ENCODE measurements around the gene TNNI3. TPM values are rescaled to one million over a fixed set of nuclear protein-coding genes. Genes with fewer than 3 reads are reported as not detected.
"Not testable (repeated sequence)": the region's sequence is repeated elsewhere in the genome, so short reads cannot be mapped to it uniquely, and the experiment has no call there.

Gene TNNI3
- total RNA-seq, 1 experiment from 2014 or later, result 14.6 TPM

- Histone ChIP-seq H3K4me3 (ENCODE audit: low read depth in 2 of 2, low read length in 2 of 2) (no peak overlapping the region), H3K27me3 (ENCODE audit: control insufficient read depth, insufficient read depth, low read length) (no peaks in the 10 kb centered on the region), H3K27ac (ENCODE audit: low read length) (no peak overlapping the region; the same call in 1 of the 2 replicates), H3K4me1 (ENCODE audit: control insufficient read depth, insufficient read depth, low read length) (peaks cover 8% of the 10 kb centered on the region; the same call in 1 of the 2 replicates), H3K9me3 (ENCODE audit: control insufficient read depth, insufficient read depth, low read depth, low read length) (no peaks in the 10 kb centered on the region), H3K36me3 (ENCODE audit: control insufficient read depth, insufficient read depth, low read length) (no peaks in the 10 kb centered on the region)
- intact Hi-C loops (cut with micrococcal nuclease; ENCODE audit: unreplicated experiment), result no loop called here
- in situ Hi-C loops (cut with HindIII; ENCODE audit: low pct_unique_long_range_greater_than_20kb, low sequenced_read_pairs), result no loop called here
- ATAC-seq (no peak), DNase-seq (ENCODE audit: low read depth, low spot score) (no peak)
- ChIA-PET POLR2A (interaction anchor here (0.7 kb wide), 1 partner anchor 42 kb away, joined by 9 read pairs; no protein-coding TSS in a partner anchor), CTCF (no interaction called here)
- TF ChIP-seq, protein P1, sequence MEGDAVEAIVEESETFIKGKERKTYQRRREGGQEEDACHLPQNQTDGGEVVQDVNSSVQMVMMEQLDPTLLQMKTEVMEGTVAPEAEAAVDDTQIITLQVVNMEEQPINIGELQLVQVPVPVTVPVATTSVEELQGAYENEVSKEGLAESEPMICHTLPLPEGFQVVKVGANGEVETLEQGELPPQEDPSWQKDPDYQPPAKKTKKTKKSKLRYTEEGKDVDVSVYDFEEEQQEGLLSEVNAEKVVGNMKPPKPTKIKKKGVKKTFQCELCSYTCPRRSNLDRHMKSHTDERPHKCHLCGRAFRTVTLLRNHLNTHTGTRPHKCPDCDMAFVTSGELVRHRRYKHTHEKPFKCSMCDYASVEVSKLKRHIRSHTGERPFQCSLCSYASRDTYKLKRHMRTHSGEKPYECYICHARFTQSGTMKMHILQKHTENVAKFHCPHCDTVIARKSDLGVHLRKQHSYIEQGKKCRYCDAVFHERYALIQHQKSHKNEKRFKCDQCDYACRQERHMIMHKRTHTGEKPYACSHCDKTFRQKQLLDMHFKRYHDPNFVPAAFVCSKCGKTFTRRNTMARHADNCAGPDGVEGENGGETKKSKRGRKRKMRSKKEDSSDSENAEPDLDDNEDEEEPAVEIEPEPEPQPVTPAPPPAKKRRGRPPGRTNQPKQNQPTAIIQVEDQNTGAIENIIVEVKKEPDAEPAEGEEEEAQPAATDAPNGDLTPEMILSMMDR (IDR thresholded peaks at IDR 0.05), result no peak
- TF ChIP-seq POLR2AphosphoS5 (IDR thresholded peaks at IDR 0.05; ENCODE audit: low read depth, low read length) (no peak), REST (IDR thresholded peaks at IDR 0.05; ENCODE audit: insufficient read depth in 1 of 2, low read depth in 2 of 2, low read length in 1 of 2) (peak; percentile 55 to 68; a peak in 3 of 4 replicates), SIN3A (IDR thresholded peaks at IDR 0.05; ENCODE audit: borderline replicate concordance, insufficient read depth, low read depth, low read length) (no peak)
- BruUV-seq (replicated peaks), result no TSS peak
These were observed 891 bp upstream of the TNNI3 start for GRCh38 chr19:55158423-55158822.

DNA sequence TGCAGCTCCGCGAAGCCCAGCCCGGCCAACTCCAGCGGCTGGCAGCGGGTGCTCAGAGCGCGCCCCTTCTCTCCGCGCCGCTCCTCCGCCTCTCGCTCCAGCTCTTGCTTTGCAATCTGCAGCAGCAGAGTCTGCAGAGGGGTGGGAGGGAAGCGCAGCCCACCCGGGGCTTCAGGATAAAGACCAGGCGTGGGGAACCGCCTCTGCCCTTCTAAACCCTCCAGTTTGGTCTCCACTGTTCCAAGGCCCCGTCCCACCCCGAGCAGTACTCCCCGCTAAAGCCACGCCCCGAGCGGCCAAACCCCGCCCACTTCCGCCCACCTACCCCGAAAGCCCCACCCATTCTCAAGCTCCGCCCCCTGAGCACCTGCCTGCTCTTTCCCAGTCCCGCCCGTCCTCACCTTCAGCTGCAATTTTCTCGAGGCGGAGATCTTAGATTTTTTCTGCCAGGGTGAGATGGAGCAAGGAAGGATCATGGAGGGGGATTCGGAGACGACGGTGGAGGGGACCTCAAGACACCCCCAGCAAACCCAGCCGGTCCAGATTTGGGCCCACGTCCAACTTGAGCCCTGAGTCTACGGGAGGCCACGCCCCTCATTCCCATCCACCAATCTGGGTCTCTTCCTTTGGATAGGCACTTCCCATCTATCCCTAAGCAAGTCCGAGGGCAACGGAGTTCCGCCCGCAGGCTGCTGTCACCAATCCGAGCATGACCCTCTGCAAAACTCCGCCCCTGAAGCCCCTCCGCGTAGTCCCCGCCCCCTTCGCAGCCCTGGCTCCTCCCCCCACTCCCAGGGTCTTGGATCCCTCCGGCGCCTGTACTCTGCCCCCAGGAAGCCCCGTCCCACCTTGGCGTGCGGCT, 1.1 kb downstream of the TNNI3 start:
- Histone ChIP-seq H3K4me3 (ENCODE audit: low read depth in 2 of 2, low read length in 2 of 2) (peak overlapping the region; percentile 55 to 71), H3K4me1 (ENCODE audit: control insufficient read depth, insufficient read depth, low read length) (peaks cover 8% of the 10 kb centered on the region; the same call in 1 of the 2 replicates), H3K27ac (ENCODE audit: low read length) (peak overlapping the region; percentile 62), H3K27me3 (ENCODE audit: control insufficient read depth, insufficient read depth, low read length) (no peaks in the 10 kb centered on the region), H3K36me3 (ENCODE audit: control insufficient read depth, insufficient read depth, low read length) (no peaks in the 10 kb centered on the region), H3K9me3 (ENCODE audit: control insufficient read depth, insufficient read depth, low read depth, low read length) (no peaks in the 10 kb centered on the region)
- no TSS peak for BruUV-seq (replicated peaks)
- ChIA-PET CTCF (interaction anchor here (0.6 to 1.3 kb wide), 7 partner anchors 10 to 1243 kb away, joined by 3 to 6 read pairs (median 5); no protein-coding TSS in a partner anchor), POLR2A (interaction anchor here (0.5 to 0.6 kb wide), 6 partner anchors 9 to 327 kb away, joined by 3 to 6 read pairs (median 3); no protein-coding TSS in a partner anchor)
- intact Hi-C loops (cut with micrococcal nuclease; ENCODE audit: unreplicated experiment), result no loop called here
- TF ChIP-seq, protein P1 (IDR thresholded peaks at IDR 0.05), result no peak
- TF ChIP-seq REST (IDR thresholded peaks at IDR 0.05; ENCODE audit: insufficient read depth in 1 of 2, low read depth in 2 of 2, low read length in 1 of 2), result no peak
- in situ Hi-C loops (cut with HindIII; ENCODE audit: low pct_unique_long_range_greater_than_20kb, low sequenced_read_pairs), result no loop called here
- ATAC-seq (peak; percentile 85), DNase-seq (ENCODE audit: low read depth, low spot score) (peak; percentile 54)

DNA sequence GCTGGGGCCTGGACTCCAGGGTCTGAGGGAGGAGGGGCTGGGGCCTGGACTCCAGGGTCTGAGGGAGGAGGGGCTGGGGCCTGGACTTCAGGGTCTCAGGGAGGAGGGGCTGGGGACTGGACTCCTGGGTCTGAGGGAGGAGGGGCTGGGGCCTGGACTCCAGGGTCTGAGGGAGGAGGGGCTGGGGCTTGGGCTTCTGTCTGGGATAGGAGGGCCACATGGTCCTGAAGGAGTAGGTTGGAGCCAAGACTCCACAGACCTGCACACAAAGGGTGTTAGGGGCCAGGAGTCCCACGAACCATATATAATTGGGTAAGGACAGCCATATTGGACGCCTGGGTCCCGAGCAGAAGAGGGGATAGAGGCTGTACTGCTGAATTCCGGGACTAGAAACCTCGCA, 1.7 kb downstream of the TNNI3 start:
- POLR2A ChIA-PET, result interaction anchor here (0.6 kb wide), 2 partner anchors 12 to 183 kb away, joined by 3 to 4 read pairs; no protein-coding TSS in a partner anchor
- intact Hi-C loops (cut with micrococcal nuclease; ENCODE audit: unreplicated experiment); H3K9me3 ChIP-seq (ENCODE audit: control insufficient read depth, insufficient read depth, low read depth, low read length); H3K4me1 ChIP-seq (ENCODE audit: control insufficient read depth, insufficient read depth, low read length); BruUV-seq (replicated peaks); H3K36me3 ChIP-seq (ENCODE audit: control insufficient read depth, insufficient read depth, low read length); in situ Hi-C loops (cut with HindIII; ENCODE audit: low pct_unique_long_range_greater_than_20kb, low sequenced_read_pairs); H3K27me3 ChIP-seq (ENCODE audit: control insufficient read depth, insufficient read depth, low read length); ATAC-seq; DNase-seq (ENCODE audit: low read depth, low spot score): not testable (repeated sequence)
- Histone ChIP-seq H3K4me3 (ENCODE audit: low read depth in 2 of 2, low read length in 2 of 2) (peak overlapping the region; percentile 55 to 71), H3K27ac (ENCODE audit: low read length) (peak overlapping the region; percentile 62)
- CTCF ChIA-PET, result interaction anchor here (0.6 to 1.3 kb wide), 4 partner anchors 10 to 1242 kb away, joined by 3 to 5 read pairs (median 4); no protein-coding TSS in a partner anchor

Data from Panc1 (cell line).